Suprapubic skin (tissue), 3 donors: Measurements from ENCODE around the gene MRPL58.

Experiments
- POLR2AphosphoS5 ChIP-seq, 3 donors: sonication (generic); formaldehyde crosslinking; IDR thresholded peaks; one replicate each; pipeline ENCODE4 v1.6.1; 2017; ENCODE audit warnings: antibody characterized with exemption in 3 of 3
- TF ChIP-seq, protein P1 (sequence below), 2 donors: fragments of 200-600 bp in 1 of 2; fragments of 450-650 bp in 1 of 2; sonication (generic) in 1 of 2; IDR thresholded peaks; one replicate each; pipeline ENCODE4 v1.5.1; 2016 to 2019; ENCODE audit warnings: antibody characterized with exemption in 2 of 2, mild to moderate bottlenecking in 1 of 2, moderate library complexity in 1 of 2

DNA sequence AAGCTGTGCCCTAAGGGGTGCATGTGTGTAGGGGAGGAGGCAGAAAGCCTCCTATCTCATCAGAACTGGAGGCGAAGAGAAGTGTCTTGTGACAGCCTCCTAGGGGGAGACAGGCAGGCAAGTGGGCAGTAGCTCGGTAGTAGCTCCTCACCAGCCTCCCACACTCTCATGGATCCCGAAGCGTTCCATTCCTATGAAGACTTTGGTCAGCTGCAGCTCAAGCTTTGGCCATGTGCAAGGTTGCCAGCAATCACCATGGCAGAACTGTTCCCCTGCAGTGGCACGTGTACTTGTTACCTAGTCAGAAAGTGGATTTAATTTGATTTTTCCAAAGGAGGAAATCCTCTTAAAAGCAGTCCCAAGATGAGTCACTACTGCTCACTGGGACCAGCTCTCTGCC, 6.7 kb downstream of the MRPL58 start:
- TF ChIP-seq, protein P1, sequence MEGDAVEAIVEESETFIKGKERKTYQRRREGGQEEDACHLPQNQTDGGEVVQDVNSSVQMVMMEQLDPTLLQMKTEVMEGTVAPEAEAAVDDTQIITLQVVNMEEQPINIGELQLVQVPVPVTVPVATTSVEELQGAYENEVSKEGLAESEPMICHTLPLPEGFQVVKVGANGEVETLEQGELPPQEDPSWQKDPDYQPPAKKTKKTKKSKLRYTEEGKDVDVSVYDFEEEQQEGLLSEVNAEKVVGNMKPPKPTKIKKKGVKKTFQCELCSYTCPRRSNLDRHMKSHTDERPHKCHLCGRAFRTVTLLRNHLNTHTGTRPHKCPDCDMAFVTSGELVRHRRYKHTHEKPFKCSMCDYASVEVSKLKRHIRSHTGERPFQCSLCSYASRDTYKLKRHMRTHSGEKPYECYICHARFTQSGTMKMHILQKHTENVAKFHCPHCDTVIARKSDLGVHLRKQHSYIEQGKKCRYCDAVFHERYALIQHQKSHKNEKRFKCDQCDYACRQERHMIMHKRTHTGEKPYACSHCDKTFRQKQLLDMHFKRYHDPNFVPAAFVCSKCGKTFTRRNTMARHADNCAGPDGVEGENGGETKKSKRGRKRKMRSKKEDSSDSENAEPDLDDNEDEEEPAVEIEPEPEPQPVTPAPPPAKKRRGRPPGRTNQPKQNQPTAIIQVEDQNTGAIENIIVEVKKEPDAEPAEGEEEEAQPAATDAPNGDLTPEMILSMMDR (IDR thresholded peaks at IDR 0.05) = no peak
- TF ChIP-seq POLR2AphosphoS5 (IDR thresholded peaks at IDR 0.05) = no peak
